ENCODE results near the gene RHOBTB1.

RHOBTB1 gene

DNA sequence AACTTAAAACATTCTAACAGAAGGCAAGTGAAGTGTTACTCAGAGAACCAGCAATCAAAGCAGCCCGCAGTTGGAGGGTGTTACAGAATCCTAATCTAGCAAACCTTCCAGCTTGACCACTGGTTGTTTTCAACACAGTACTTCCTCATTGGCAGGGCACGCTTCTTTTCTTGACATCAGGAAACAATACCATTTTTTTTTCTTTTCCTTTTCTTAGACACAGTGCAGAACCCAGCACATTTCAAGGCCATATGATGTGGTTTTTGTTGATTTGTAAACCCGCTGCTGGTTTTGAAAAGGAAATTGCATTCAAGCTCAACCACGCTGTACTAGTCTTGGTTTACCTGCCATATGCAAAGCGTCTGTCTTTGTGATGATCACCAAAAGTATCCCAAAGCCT lies 33.4 kb downstream of the RHOBTB1 start:
- no peak for ATAC-seq
- no peak for TF ChIP-seq ZFP3 (CRISPR knock-in tag; IDR thresholded peaks at IDR 0.05)
- TF ChIP-seq ZFP30 (CRISPR knock-in tag; IDR thresholded peaks at IDR 0.05) = no peak
- TF ChIP-seq, protein P1, sequence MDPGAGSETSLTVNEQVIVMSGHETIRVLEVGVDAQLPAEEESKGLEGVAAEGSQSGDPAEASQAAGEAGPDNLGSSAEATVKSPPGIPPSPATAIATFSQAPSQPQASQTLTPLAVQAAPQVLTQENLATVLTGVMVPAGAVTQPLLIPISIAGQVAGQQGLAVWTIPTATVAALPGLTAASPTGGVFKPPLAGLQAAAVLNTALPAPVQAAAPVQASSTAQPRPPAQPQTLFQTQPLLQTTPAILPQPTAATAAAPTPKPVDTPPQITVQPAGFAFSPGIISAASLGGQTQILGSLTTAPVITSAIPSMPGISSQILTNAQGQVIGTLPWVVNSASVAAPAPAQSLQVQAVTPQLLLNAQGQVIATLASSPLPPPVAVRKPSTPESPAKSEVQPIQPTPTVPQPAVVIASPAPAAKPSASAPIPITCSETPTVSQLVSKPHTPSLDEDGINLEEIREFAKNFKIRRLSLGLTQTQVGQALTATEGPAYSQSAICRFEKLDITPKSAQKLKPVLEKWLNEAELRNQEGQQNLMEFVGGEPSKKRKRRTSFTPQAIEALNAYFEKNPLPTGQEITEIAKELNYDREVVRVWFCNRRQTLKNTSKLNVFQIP (CRISPR knock-in tag; IDR thresholded peaks at IDR 0.05; ENCODE audit: borderline replicate concordance, low read depth) = no peak
- no peak for TF ChIP-seq OSR1 (CRISPR knock-in tag; IDR thresholded peaks at IDR 0.05)
- no peak for TF ChIP-seq ZC3H10 (CRISPR knock-in tag; IDR thresholded peaks at IDR 0.05)
- TF ChIP-seq ISL1 (CRISPR knock-in tag; IDR thresholded peaks at IDR 0.05) = no peak
- no peak for TF ChIP-seq PATZ1 (CRISPR knock-in tag; IDR thresholded peaks at IDR 0.05; ENCODE audit: borderline replicate concordance)
- no peak for TF ChIP-seq ZNF70 (CRISPR knock-in tag; IDR thresholded peaks at IDR 0.05)
- TF ChIP-seq GLIS3 (CRISPR knock-in tag; IDR thresholded peaks at IDR 0.05) = no peak
- no peak for TF ChIP-seq ZNF565 (CRISPR knock-in tag; conservative IDR thresholded peaks at IDR 0.05; ENCODE audit: low read depth)
- TF ChIP-seq ESRRG (CRISPR knock-in tag; IDR thresholded peaks at IDR 0.05) = no peak
- TF ChIP-seq TOX (CRISPR knock-in tag; IDR thresholded peaks at IDR 0.05; ENCODE audit: borderline replicate concordance) = no peak

GRCh38 chr10:60908896-60909295 lies 35.1 kb downstream of the RHOBTB1 start:
- ATAC-seq = no peak
- no peak for TF ChIP-seq ESRRG (CRISPR knock-in tag; IDR thresholded peaks at IDR 0.05)
- TF ChIP-seq, protein P2, sequence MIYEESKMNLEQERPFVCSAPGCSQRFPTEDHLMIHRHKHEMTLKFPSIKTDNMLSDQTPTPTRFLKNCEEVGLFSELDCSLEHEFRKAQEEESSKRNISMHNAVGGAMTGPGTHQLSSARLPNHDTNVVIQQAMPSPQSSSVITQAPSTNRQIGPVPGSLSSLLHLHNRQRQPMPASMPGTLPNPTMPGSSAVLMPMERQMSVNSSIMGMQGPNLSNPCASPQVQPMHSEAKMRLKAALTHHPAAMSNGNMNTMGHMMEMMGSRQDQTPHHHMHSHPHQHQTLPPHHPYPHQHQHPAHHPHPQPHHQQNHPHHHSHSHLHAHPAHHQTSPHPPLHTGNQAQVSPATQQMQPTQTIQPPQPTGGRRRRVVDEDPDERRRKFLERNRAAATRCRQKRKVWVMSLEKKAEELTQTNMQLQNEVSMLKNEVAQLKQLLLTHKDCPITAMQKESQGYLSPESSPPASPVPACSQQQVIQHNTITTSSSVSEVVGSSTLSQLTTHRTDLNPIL (CRISPR knock-in tag; IDR thresholded peaks at IDR 0.05; ENCODE audit: low read depth) = no peak
- no peak for TF ChIP-seq ZC3H10 (CRISPR knock-in tag; IDR thresholded peaks at IDR 0.05)
- no peak for TF ChIP-seq CSDC2 (CRISPR knock-in tag; IDR thresholded peaks at IDR 0.05)
- no peak for TF ChIP-seq ZNF8 (CRISPR knock-in tag; IDR thresholded peaks at IDR 0.05)
- no peak for TF ChIP-seq SNAI2 (CRISPR knock-in tag; IDR thresholded peaks at IDR 0.05)
- no peak for TF ChIP-seq PATZ1 (CRISPR knock-in tag; IDR thresholded peaks at IDR 0.05; ENCODE audit: borderline replicate concordance)
- no peak for TF ChIP-seq BACH2 (CRISPR knock-in tag; IDR thresholded peaks at IDR 0.05; ENCODE audit: borderline replicate concordance)
- TF ChIP-seq, protein P1 (CRISPR knock-in tag; IDR thresholded peaks at IDR 0.05; ENCODE audit: borderline replicate concordance, low read depth) = no peak
- no peak for TF ChIP-seq ZFP3 (CRISPR knock-in tag; IDR thresholded peaks at IDR 0.05)
- TF ChIP-seq OSR1 (CRISPR knock-in tag; IDR thresholded peaks at IDR 0.05) = no peak
- TF ChIP-seq, protein P3, sequence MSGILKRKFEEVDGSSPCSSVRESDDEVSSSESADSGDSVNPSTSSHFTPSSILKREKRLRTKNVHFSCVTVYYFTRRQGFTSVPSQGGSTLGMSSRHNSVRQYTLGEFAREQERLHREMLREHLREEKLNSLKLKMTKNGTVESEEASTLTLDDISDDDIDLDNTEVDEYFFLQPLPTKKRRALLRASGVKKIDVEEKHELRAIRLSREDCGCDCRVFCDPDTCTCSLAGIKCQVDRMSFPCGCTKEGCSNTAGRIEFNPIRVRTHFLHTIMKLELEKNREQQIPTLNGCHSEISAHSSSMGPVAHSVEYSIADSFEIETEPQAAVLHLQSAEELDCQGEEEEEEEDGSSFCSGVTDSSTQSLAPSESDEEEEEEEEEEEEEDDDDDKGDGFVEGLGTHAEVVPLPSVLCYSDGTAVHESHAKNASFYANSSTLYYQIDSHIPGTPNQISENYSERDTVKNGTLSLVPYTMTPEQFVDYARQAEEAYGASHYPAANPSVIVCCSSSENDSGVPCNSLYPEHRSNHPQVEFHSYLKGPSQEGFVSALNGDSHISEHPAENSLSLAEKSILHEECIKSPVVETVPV (CRISPR knock-in tag; IDR thresholded peaks at IDR 0.05) = no peak
- no peak for TF ChIP-seq ARNTL (CRISPR knock-in tag; IDR thresholded peaks at IDR 0.05; ENCODE audit: borderline replicate concordance, low read depth)
- no peak for TF ChIP-seq RARB (CRISPR knock-in tag; IDR thresholded peaks at IDR 0.05)
- TF ChIP-seq TOX (CRISPR knock-in tag; IDR thresholded peaks at IDR 0.05; ENCODE audit: borderline replicate concordance) = no peak
- no peak for TF ChIP-seq ISL1 (CRISPR knock-in tag; IDR thresholded peaks at IDR 0.05)

- ATAC-seq = peak; percentile 65
- TF ChIP-seq GLIS3 (CRISPR knock-in tag; IDR thresholded peaks at IDR 0.05) = no peak
- TF ChIP-seq ISL1 (CRISPR knock-in tag; IDR thresholded peaks at IDR 0.05) = 0 out of 2 replicates have a peak, but pooled peaks have one; percentile 24
- no peak for TF ChIP-seq ZC3H10 (CRISPR knock-in tag; IDR thresholded peaks at IDR 0.05)
These were observed 36.0 kb downstream of the RHOBTB1 start for GRCh38 chr10:60908031-60908430.

Data from SK-N-SH treated with all-trans-retinoic acid at 6 μM for 48 hours (cell line).